Neuronal stem cell (in vitro differentiated cells): ENCODE results near the gene TNFRSF18.

ENCODE experiments used
- DNase-seq: peaks from one replicate; pipeline ENCODE4 v3.0.0-alpha.2; 2013; ENCODE audit warnings: low spot score
- H2AFZ ChIP-seq: one replicate; pipeline ENCODE4 v1.6.1; 2013; ENCODE audit warnings: mild to moderate bottlenecking, low read length, inconsistent platforms
- H2AK5ac ChIP-seq: 2 replicates; pipeline ENCODE4 v1.6.1; 2013; ENCODE audit warnings: low read depth, mild to moderate bottlenecking, inconsistent platforms, low read length, moderate library complexity, mixed read lengths
- H2BK120ac ChIP-seq: 2 replicates; pipeline ENCODE4 v1.6.1; 2013; ENCODE audit warnings: low read depth, mild to moderate bottlenecking, inconsistent platforms, low read length, moderate library complexity, mixed read lengths
- H2BK12ac ChIP-seq: one replicate; pipeline ENCODE4 v1.6.1; 2013; ENCODE audit warnings: low read length, inconsistent platforms
- H2BK15ac ChIP-seq: 2 replicates; pipeline ENCODE4 v1.6.1; 2013; ENCODE audit warnings: mild to moderate bottlenecking, low read length, inconsistent platforms, mixed read lengths
- H2BK5ac ChIP-seq: one replicate; pipeline ENCODE4 v1.6.1; 2013; ENCODE audit warnings: inconsistent platforms, mild to moderate bottlenecking, low read length, moderate library complexity
- H3K14ac ChIP-seq: one replicate; pipeline ENCODE4 v1.6.1; 2013; ENCODE audit warnings: low read length, inconsistent platforms
- H3K18ac ChIP-seq: 2 replicates; pipeline ENCODE4 v1.6.1; 2013; ENCODE audit warnings: low read length, inconsistent platforms
- H3K23ac ChIP-seq: 2 replicates; pipeline ENCODE4 v1.6.1; 2013; ENCODE audit warnings: low read depth, mild to moderate bottlenecking, mixed read lengths, low read length, inconsistent platforms; ENCODE audit not compliant: poor library complexity
- H3K27ac ChIP-seq: replicated peaks from 3 replicates; pipeline ENCODE4 v1.5.1; 2013; ENCODE audit warnings: low read length, inconsistent platforms
- H3K27me3 ChIP-seq, 3 experiments: 2 replicates each; pipeline ENCODE4 v1.6.1; 2013; ENCODE audit warnings: low read length in 3 of 3, mild to moderate bottlenecking in 2 of 3, inconsistent platforms in 1 of 3, low read depth in 1 of 3, mixed read lengths in 1 of 3, moderate library complexity in 1 of 3; ENCODE audit not compliant: control insufficient read depth in 3 of 3, insufficient read depth in 3 of 3
- H3K36me3 ChIP-seq, 2 donors: replicated peaks in 1 of 2; 2 replicates each; pipeline ENCODE4 v1.6.1; 2013; ENCODE audit warnings: low read length in 2 of 2; ENCODE audit not compliant: control insufficient read depth in 2 of 2, insufficient read depth in 2 of 2
- H3K4ac ChIP-seq: 2 replicates; pipeline ENCODE4 v1.6.1; 2013; ENCODE audit warnings: inconsistent platforms, mild to moderate bottlenecking, low read length, moderate library complexity
- H3K4me1 ChIP-seq, 2 donors: 1 replicate in 1 of 2; 2 replicates in 1 of 2; pipeline ENCODE4 v1.6.1; 2013; ENCODE audit warnings: low read length in 2 of 2, low read depth in 1 of 2; ENCODE audit not compliant: control insufficient read depth in 2 of 2, insufficient read depth in 1 of 2
- H3K4me2 ChIP-seq: one replicate; pipeline ENCODE4 v1.6.1; 2013; ENCODE audit warnings: mild to moderate bottlenecking, low read length, inconsistent platforms; ENCODE audit not compliant: insufficient read depth, poor library complexity, severe bottlenecking
- H3K4me3 ChIP-seq, 2 donors: 2 replicates each; pipeline ENCODE4 v1.5.1; 2013; ENCODE audit warnings: low read length in 2 of 2, mild to moderate bottlenecking in 2 of 2, inconsistent platforms in 1 of 2, moderate library complexity in 1 of 2
- H3K79me1 ChIP-seq: one replicate; pipeline ENCODE4 v1.6.1; 2013; ENCODE audit warnings: low read depth, mild to moderate bottlenecking, inconsistent platforms, low read length, moderate library complexity
- H3K9ac ChIP-seq: one replicate; pipeline ENCODE4 v1.6.1; 2013; ENCODE audit warnings: mild to moderate bottlenecking, low read depth, low read length, inconsistent platforms; ENCODE audit not compliant: poor library complexity
- H3K9me3 ChIP-seq, 2 donors: replicated peaks in 1 of 2; 2 replicates each; pipeline versions ENCODE3 to v1.6.1; 2013; ENCODE audit warnings: low read length in 2 of 2, mild to moderate bottlenecking in 2 of 2, inconsistent platforms in 1 of 2, low read depth in 1 of 2, mixed read lengths in 1 of 2, moderate library complexity in 1 of 2; ENCODE audit not compliant: control insufficient read depth in 2 of 2, insufficient read depth in 1 of 2
- H4K8ac ChIP-seq: one replicate; pipeline ENCODE4 v1.6.1; 2013; ENCODE audit warnings: low read depth, mild to moderate bottlenecking, inconsistent platforms, low read length, moderate library complexity
- H4K91ac ChIP-seq: one replicate; pipeline ENCODE4 v1.6.1; 2013; ENCODE audit warnings: low read length, low read depth, mild to moderate bottlenecking, inconsistent platforms; ENCODE audit not compliant: poor library complexity
- WGBS, 2 donors: extraction: QIAGEN DNeasy Blood & Tissue Kit; methylation state at CpG; one replicate each; pipeline ENCODE4 v1.1.7; 2013; ENCODE audit warnings: missing lambda C conversion rate in 2 of 2, mixed read lengths in 1 of 2; ENCODE audit not compliant: insufficient read length in 2 of 2, insufficient replicate concordance in 1 of 2; ENCODE audit errors: extremely low coverage in 2 of 2; 5-methylcytosine and 5-hydroxymethylcytosine counted together

TNFRSF18 gene

GRCh38 chr1:1194723-1195122, 11.7 kb downstream of the TNFRSF18 start:
- Histone ChIP-seq H3K4ac (no peak overlapping the region), H2BK12ac (no peak overlapping the region), H4K8ac (no peak overlapping the region), H2AFZ (no peak overlapping the region), H4K91ac (no peak overlapping the region), H2BK5ac (no peak overlapping the region), H3K18ac (no peak overlapping the region), H3K4me3 (no peak overlapping the region), H3K79me1 (no peaks in the 10 kb centered on the region), H3K4me2 (no peak overlapping the region), H3K23ac (no peak overlapping the region), H2BK15ac (no peak overlapping the region), H3K9ac (no peak overlapping the region), H3K4me1 (peaks cover 0 to 2% of the 10 kb centered on the region in 2 donors), H3K36me3 (no peaks in the 10 kb centered on the region), H2BK120ac (no peak overlapping the region), H2AK5ac (no peak overlapping the region), H3K14ac (no peak overlapping the region), H3K9me3 (peaks cover 5% of the 10 kb centered on the region in 2 donors), H3K27ac (no peak overlapping the region), H3K27me3 (no peaks in the 10 kb centered on the region)
- DNase-seq: no peak
- no CpG with 5 or more reads among the region's 3 CpGs for WGBS, 2 donors

- H3K4ac ChIP-seq: no peak overlapping the region
- no CpG with 5 or more reads among the region's 11 CpGs for WGBS, 2 donors
- no peak overlapping the region for H3K4me2 ChIP-seq
- H2BK120ac ChIP-seq: no peak overlapping the region
- H3K9me3 ChIP-seq: peaks cover 5% of the 10 kb centered on the region in 2 donors
- H3K27ac ChIP-seq: no peak overlapping the region
- H3K9ac ChIP-seq: no peak overlapping the region
- no peaks in the 10 kb centered on the region for H3K79me1 ChIP-seq
- no peak overlapping the region for H4K8ac ChIP-seq
- no peak overlapping the region for H3K23ac ChIP-seq
- no peak overlapping the region for H3K14ac ChIP-seq
- no peaks in the 10 kb centered on the region for H3K27me3 ChIP-seq
- no peak for DNase-seq
- H3K18ac ChIP-seq: no peak overlapping the region
- no peak overlapping the region for H4K91ac ChIP-seq
- no peak overlapping the region for H3K4me3 ChIP-seq
- H3K4me1 ChIP-seq: no peaks in the 10 kb centered on the region
- H2BK15ac ChIP-seq: no peak overlapping the region
- no peak overlapping the region for H2AK5ac ChIP-seq
- H2BK5ac ChIP-seq: no peak overlapping the region
- no peak overlapping the region for H2AFZ ChIP-seq
- H3K36me3 ChIP-seq: no peaks in the 10 kb centered on the region
- H2BK12ac ChIP-seq: no peak overlapping the region
Measured at GRCh38 chr1:1191734-1192133, 14.7 kb downstream of the TNFRSF18 start.

GRCh38 chr1:1189111-1189510, 17.3 kb downstream of the TNFRSF18 start:
- no peaks in the 10 kb centered on the region for H3K36me3 ChIP-seq
- H3K79me1 ChIP-seq: peaks cover under 1% of the 10 kb centered on the region
- no peak overlapping the region for H3K14ac ChIP-seq
- no peak overlapping the region for H2BK120ac ChIP-seq
- H3K9me3 ChIP-seq: no peaks in the 10 kb centered on the region
- no peak overlapping the region for H3K9ac ChIP-seq
- H3K18ac ChIP-seq: no peak overlapping the region
- no peak overlapping the region for H3K4me2 ChIP-seq
- no peak overlapping the region for H2BK5ac ChIP-seq
- no peaks in the 10 kb centered on the region for H3K4me1 ChIP-seq
- H4K8ac ChIP-seq: no peak overlapping the region
- H2AFZ ChIP-seq: no peak overlapping the region
- H3K23ac ChIP-seq: no peak overlapping the region
- WGBS, 2 donors: no CpG with 5 or more reads among the region's 5 CpGs
- no peak overlapping the region for H3K4me3 ChIP-seq
- H2BK15ac ChIP-seq: no peak overlapping the region
- no peak overlapping the region for H3K4ac ChIP-seq
- H3K27ac ChIP-seq: no peak overlapping the region
- no peak overlapping the region for H2AK5ac ChIP-seq
- H2BK12ac ChIP-seq: no peak overlapping the region
- DNase-seq: no peak
- H4K91ac ChIP-seq: no peak overlapping the region
- peaks cover 0 to 4% (median 0%) of the 10 kb centered on the region in 3 experiments for H3K27me3 ChIP-seq

- H2AK5ac ChIP-seq: no peak overlapping the region
- no peak overlapping the region for H3K18ac ChIP-seq
- DNase-seq: no peak
- no peak overlapping the region for H3K14ac ChIP-seq
- no peak overlapping the region for H3K23ac ChIP-seq
- no peaks in the 10 kb centered on the region for H3K9me3 ChIP-seq
- no peak overlapping the region for H2BK12ac ChIP-seq
- no peaks in the 10 kb centered on the region for H3K4me1 ChIP-seq
- no peak overlapping the region for H2BK15ac ChIP-seq
- H4K91ac ChIP-seq: no peak overlapping the region
- no peak overlapping the region for H4K8ac ChIP-seq
- no peak overlapping the region for H3K4me2 ChIP-seq
- H3K27me3 ChIP-seq: peaks cover 0 to 4% (median 0%) of the 10 kb centered on the region in 3 experiments
- no peak overlapping the region for H3K4ac ChIP-seq
- no peak overlapping the region for H2BK5ac ChIP-seq
- H3K79me1 ChIP-seq: peaks cover 5% of the 10 kb centered on the region
- no peak overlapping the region for H2BK120ac ChIP-seq
- H3K27ac ChIP-seq: no peak overlapping the region
- H2AFZ ChIP-seq: no peak overlapping the region
- no peak overlapping the region for H3K4me3 ChIP-seq
- no peak overlapping the region for H3K9ac ChIP-seq
- no peaks in the 10 kb centered on the region for H3K36me3 ChIP-seq
Measured at GRCh38 chr1:1187938-1188337, 18.5 kb downstream of the TNFRSF18 start.
